ENCODE data around the gene OR10R2.

The OR10R2 gene

DNA sequence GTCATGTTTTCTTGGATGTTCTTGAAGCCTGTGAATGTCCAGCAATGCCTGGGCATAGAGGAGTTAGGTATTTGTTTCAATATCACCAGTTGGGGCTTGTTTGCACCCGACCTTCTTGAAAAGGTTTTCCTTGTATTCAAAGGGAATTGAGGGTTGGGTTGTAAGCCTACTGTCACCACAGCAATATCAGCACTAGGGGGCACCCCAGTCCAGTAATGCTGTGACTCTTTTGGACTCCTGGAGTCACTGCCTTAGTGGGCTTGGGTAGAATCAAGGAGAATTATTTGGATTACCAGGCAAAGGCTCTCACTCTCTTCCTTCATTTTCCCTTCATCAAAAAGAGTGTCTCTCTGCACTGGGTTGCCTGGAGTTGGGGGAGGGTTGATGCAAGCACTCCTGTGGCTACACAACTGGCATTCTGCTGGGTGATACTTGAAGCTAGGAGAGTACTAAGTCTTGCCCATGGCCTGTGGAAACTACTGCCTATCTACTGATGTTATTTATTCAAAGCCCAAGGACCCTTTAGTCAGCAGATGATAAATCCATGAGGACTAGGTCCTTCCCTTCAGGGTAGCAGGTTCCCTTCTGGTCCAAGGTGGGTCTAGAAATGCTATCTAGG is 34.5 kb downstream of the OR10R2 start:
- H3K4me3 ChIP-seq (ENCODE audit: low read depth, low read length) = no peak overlapping the region
- no peak overlapping the region for H3K9ac ChIP-seq
- H3K79me2 ChIP-seq = no peaks in the 10 kb centered on the region
- TF ChIP-seq CTCF (IDR thresholded peaks at IDR 0.05) = no peak
- no peaks in the 10 kb centered on the region for H3K4me1 ChIP-seq
- H3K27me3 ChIP-seq (ENCODE audit: control insufficient read depth, insufficient read depth, low read length) = no peaks in the 10 kb centered on the region
- H3K9me3 ChIP-seq (ENCODE audit: control insufficient read depth, low read length) = no peaks in the 10 kb centered on the region
- no peak overlapping the region for H3K27ac ChIP-seq
- H2AFZ ChIP-seq = no peak overlapping the region
- H3K36me3 ChIP-seq (ENCODE audit: control insufficient read depth, insufficient read depth, low read length) = no peaks in the 10 kb centered on the region
- H3K4me2 ChIP-seq (ENCODE audit: low read length) = no peak overlapping the region

DNA sequence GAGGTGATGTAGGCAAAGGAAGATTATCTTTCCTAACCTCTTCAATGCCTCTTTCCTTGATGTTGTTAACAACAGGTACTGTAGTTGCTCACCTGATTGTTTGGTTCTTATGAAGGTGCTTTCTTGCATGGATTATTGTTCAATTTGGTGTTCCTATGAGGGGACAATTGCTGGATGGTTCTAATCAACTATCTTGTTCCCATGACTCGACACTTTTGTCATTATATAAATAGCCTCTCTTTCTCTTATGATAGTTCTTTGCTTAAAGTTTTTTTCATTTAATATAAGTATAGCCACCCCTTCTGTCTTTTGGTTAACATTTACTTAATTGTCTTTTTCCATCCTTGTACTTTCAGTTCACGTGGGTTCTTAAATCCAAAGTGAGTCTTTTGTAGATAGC is 35.5 kb downstream of the OR10R2 start:
- Histone ChIP-seq H3K9ac (no peak overlapping the region), H3K27me3 (ENCODE audit: control insufficient read depth, insufficient read depth, low read length) (no peaks in the 10 kb centered on the region), H3K9me3 (ENCODE audit: control insufficient read depth, low read length) (no peaks in the 10 kb centered on the region), H3K79me2 (no peaks in the 10 kb centered on the region), H2AFZ (no peak overlapping the region), H3K4me1 (no peaks in the 10 kb centered on the region), H3K36me3 (ENCODE audit: control insufficient read depth, insufficient read depth, low read length) (no peaks in the 10 kb centered on the region), H3K4me3 (ENCODE audit: low read depth, low read length) (no peak overlapping the region), H3K4me2 (ENCODE audit: low read length) (no peak overlapping the region), H3K27ac (no peak overlapping the region)
- TF ChIP-seq CTCF (IDR thresholded peaks at IDR 0.05) = no peak

DNA sequence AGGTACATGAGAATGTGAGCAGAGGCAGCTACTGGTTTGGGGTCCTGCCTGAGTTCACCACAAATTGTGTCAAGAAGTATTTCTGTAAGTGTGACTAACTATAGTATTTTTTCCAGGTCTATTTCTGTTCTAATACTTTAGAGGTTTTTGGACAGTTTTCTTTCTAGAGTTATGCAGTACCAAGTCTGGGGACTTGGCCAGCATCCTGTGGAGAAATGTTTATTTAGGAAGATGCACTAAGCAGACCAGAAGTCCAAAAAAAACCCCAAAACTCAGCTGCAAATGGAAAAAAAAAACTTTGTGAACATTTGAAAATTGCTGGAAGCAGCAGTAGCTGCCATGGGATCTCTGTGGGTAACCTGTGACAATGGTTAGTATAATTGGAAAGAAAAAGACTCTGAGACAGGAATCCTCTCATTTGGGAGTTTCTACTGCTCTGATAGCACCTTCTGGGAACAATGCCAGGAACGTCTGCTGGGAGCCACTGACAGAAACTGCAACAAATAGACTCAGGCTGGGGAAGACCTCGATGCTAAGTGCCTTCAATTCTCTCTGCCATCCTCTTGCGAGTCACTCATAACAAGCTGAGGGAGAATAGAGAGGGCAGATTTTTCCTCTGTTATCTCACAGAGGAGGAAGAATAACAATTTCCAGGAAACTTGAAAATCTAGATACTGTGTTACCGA is 37.6 kb downstream of the OR10R2 start:
- Histone ChIP-seq H3K9ac (no peak overlapping the region), H3K4me1 (no peaks in the 10 kb centered on the region), H3K4me3 (ENCODE audit: low read depth, low read length) (no peak overlapping the region), H3K9me3 (ENCODE audit: control insufficient read depth, low read length) (no peaks in the 10 kb centered on the region), H3K36me3 (ENCODE audit: control insufficient read depth, insufficient read depth, low read length) (no peaks in the 10 kb centered on the region), H3K27ac (no peak overlapping the region), H3K79me2 (no peaks in the 10 kb centered on the region), H2AFZ (no peak overlapping the region), H3K4me2 (ENCODE audit: low read length) (no peak overlapping the region), H3K27me3 (ENCODE audit: control insufficient read depth, insufficient read depth, low read length) (no peaks in the 10 kb centered on the region)
- TF ChIP-seq CTCF (IDR thresholded peaks at IDR 0.05) = no peak

- Histone ChIP-seq H3K4me2 (ENCODE audit: low read length) (no peak overlapping the region), H3K27me3 (ENCODE audit: control insufficient read depth, insufficient read depth, low read length) (no peaks in the 10 kb centered on the region), H3K27ac (no peak overlapping the region), H3K9ac (no peak overlapping the region), H3K4me1 (no peaks in the 10 kb centered on the region), H3K9me3 (ENCODE audit: control insufficient read depth, low read length) (no peaks in the 10 kb centered on the region), H2AFZ (no peak overlapping the region), H3K4me3 (ENCODE audit: low read depth, low read length) (no peak overlapping the region), H3K79me2 (no peaks in the 10 kb centered on the region), H3K36me3 (ENCODE audit: control insufficient read depth, insufficient read depth, low read length) (no peaks in the 10 kb centered on the region)
- TF ChIP-seq CTCF (IDR thresholded peaks at IDR 0.05) = no peak
Observed at GRCh38 chr1:158516966-158517365, 44.9 kb downstream of the OR10R2 start.

DNA sequence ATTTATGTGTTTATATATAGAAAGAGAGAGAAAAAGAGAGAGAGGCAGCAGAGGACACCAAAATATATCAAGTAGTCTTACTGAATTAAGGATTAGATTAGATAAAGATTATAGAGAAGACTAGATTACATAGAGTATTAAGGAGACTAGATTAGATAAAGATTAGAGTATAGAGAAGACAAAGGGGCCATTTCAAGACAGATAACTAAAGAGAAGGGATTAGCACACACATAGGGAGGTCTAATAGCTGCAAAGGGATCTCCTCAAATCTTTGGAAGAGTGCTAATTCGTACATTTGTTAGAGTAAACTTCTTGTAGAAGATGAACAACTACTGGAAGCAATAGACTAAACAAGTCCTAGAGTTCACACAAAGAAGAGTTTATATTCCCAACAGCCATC is 48.0 kb downstream of the OR10R2 start:
- H3K9me3 ChIP-seq (ENCODE audit: control insufficient read depth, low read length) = no peaks in the 10 kb centered on the region
- no peak overlapping the region for H2AFZ ChIP-seq
- no peaks in the 10 kb centered on the region for H3K36me3 ChIP-seq (ENCODE audit: control insufficient read depth, insufficient read depth, low read length)
- no peak overlapping the region for H3K27ac ChIP-seq
- no peaks in the 10 kb centered on the region for H3K4me1 ChIP-seq
- no peak for TF ChIP-seq CTCF (IDR thresholded peaks at IDR 0.05)
- H3K4me2 ChIP-seq (ENCODE audit: low read length) = no peak overlapping the region
- no peaks in the 10 kb centered on the region for H3K79me2 ChIP-seq
- no peak overlapping the region for H3K4me3 ChIP-seq (ENCODE audit: low read depth, low read length)
- H3K9ac ChIP-seq = no peak overlapping the region
- H3K27me3 ChIP-seq (ENCODE audit: control insufficient read depth, insufficient read depth, low read length) = no peaks in the 10 kb centered on the region

Measured in parathyroid adenoma (tissue), 2 donors.